Frontal cortex (tissue), 4 donors: ENCODE measurements around the gene EPHB1. TPM values are rescaled to one million over a fixed set of nuclear protein-coding genes. Genes with fewer than 3 reads are reported as not detected.
"Not testable (repeated sequence)": the region's sequence is repeated elsewhere in the genome, so short reads cannot be mapped to it uniquely, and the experiment has no call there.

Experiments used
- DNase-seq, 2 donors: peaks; one replicate each; pipeline ENCODE4 v3.0.0; 2012; ENCODE audit warnings: low spot score in 2 of 2
- FAIRE-seq: peaks from 2 replicates; lab custom pipeline; 2012; peaks lifted over from hg19 to GRCh38; lab: Jason Lieb, UNC
- total RNA-seq: library from RNA; depleted of rRNA; stranded (reverse); fragments of >200 nt; gene quantifications from one replicate; pipeline ENCODE4 v1.2.3, GENCODE V29; 2014
- donor health status: control.
- donor health status: control.
- donor health status: control.

Gene EPHB1
- total RNA-seq, 1 donor from 2014 or later, result 16.7 TPM

GRCh38 chr3:135214400-135214799, 419.3 kb downstream of the EPHB1 start:
- DNase-seq (no peak), FAIRE-seq (no peak)

- no peak for FAIRE-seq
Observed at GRCh38 chr3:135215516-135215915, 420.5 kb downstream of the EPHB1 start.

GRCh38 chr3:135216659-135217058, 421.6 kb downstream of the EPHB1 start:
- DNase-seq (no peak), FAIRE-seq (no peak)

More at GRCh38 chr3:135215516-135215915, 420.5 kb downstream of the EPHB1 start:
- DNase-seq, result no peak

- FAIRE-seq (no peak), DNase-seq (no peak)
Observed at GRCh38 chr3:135217730-135218129, 422.7 kb downstream of the EPHB1 start.

DNA sequence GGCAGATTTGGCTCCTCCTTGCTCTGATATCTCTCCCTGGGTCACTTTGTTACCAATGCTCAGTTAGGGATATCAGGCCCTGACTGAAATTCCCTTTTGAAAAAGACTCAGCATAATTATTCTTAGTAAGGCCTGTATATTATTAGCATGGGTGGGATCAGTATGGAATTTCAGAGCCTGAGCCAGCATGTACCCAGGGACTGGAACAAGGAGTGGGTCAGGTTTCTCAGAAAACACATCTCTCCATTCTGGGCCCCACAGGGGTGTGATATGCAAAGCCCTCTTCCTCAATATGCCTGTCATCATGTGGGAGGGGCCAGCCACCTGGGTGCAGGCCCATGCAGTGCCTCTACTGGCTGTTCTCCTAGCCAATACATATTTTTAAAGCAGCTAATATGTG, 423.2 kb downstream of the EPHB1 start:
- DNase-seq, result no peak

DNA sequence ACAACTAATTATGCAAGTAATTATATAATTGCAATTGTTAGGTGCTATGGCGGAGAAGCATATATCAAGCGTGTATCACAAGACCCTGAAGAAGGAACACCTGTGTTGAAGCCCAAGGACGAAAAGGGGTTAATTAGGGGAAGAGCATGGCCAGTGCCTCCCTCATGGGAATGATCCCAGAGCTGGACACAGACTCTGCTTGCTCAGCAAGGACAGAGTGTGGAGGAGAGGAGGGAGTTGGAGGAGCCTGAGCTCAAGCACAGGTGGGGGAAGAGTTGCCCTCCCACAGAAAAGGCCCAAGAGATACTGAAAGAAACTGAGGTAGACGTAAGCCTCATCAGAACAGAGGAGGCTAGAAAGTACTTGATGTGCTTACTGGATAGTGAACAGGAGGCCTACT, 423.7 kb downstream of the EPHB1 start:
- no peak for FAIRE-seq
- DNase-seq, result no peak

More for the DNA sequence above, 423.2 kb downstream of the EPHB1 start:
- no peak for FAIRE-seq

GRCh38 chr3:135224815-135225362, 429.8 kb downstream of the EPHB1 start:
- no peak for DNase-seq
- FAIRE-seq, result no peak

DNA sequence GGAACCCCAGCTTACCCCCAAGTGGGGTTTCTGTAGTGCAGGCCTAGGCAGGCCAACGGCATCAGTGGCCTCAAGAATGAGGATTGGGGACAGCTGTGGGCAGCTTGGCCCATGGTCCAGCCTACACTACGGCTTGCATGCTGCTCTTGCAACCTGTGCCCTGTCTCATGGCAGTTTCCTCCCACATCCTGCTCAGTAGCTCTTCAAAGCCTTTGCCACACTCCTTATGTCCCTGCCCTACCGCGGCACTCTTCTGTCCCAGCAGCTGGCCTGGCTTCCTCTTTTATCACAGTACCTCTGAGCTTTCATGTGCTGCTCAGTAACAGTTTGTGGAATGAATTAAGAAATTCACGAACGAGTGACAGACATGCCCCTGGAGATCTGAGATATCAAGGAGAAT, 431.0 kb downstream of the EPHB1 start:
- no peak for DNase-seq
- FAIRE-seq, result no peak

DNA sequence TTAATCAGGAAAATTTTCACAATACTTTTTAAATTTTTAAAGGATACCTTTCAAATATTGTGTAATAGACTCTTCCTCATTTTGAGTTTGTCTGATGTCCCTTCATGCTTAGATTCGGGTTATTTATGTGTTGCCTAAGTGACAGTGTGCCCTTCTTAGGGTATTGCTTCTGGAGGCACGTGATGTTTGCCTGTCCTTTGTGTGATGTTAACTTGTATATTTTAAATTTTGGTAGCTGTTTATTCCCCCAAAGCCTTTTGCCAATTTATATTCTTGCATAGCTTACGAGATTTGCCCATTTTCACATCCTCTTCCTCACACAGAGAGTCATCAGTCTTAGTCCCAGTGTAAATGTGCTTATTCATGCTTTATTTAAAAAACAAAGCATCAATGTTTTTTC, 433.1 kb downstream of the EPHB1 start:
- FAIRE-seq (no peak), DNase-seq (no peak)

- DNase-seq, result no peak
- no peak for FAIRE-seq
Observed at GRCh38 chr3:135229018-135229495, 434.0 kb downstream of the EPHB1 start.

GRCh38 chr3:135231737-135232136, 436.7 kb downstream of the EPHB1 start:
- DNase-seq, result no peak
- FAIRE-seq, result no peak

DNA sequence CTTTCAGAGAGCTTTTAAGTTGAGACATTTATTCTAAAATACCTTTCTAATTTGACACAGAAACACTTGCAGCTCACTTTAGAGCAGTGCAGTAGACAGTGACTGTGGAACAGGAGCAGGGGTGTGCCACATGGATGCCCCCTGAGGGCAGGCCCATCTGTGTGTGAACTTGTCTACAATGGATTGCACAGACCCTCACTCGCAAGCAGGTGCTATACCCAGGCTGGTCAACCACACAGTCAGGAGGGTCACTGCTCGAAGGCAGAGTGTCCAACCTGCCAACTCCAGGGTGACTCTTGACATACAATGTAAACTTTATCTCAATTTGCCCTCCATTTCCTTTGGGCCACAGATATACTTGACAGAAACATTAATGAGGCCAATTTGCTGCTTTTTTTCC, 437.2 kb downstream of the EPHB1 start:
- no peak for FAIRE-seq
- DNase-seq, result no peak

DNA sequence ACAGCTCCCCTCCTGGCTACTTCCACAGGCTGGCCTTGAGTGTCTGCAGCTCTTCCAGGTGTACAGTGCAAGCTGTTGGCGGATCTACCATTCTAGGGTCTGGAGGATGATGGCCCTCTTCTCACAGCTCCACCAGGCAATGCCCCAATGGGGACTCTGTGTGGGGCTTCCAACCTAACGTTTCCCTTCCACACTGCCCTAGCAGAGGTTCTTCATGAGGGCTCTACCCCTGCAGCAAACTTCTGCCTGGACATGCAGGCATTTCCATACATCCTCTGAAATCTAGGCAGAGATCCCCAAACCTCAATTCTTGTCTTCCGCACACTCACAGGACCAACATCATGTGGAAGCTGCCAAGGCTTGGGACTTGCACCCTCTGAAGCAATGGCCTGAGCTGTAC, 438.4 kb downstream of the EPHB1 start:
- not testable (repeated sequence) for FAIRE-seq, DNase-seq

- DNase-seq (no peak), FAIRE-seq (no peak)
Observed at GRCh38 chr3:135235541-135235940, 440.5 kb downstream of the EPHB1 start.

GRCh38 chr3:135237371-135238143, 442.5 kb downstream of the EPHB1 start:
- FAIRE-seq (no peak), DNase-seq (no peak)

DNA sequence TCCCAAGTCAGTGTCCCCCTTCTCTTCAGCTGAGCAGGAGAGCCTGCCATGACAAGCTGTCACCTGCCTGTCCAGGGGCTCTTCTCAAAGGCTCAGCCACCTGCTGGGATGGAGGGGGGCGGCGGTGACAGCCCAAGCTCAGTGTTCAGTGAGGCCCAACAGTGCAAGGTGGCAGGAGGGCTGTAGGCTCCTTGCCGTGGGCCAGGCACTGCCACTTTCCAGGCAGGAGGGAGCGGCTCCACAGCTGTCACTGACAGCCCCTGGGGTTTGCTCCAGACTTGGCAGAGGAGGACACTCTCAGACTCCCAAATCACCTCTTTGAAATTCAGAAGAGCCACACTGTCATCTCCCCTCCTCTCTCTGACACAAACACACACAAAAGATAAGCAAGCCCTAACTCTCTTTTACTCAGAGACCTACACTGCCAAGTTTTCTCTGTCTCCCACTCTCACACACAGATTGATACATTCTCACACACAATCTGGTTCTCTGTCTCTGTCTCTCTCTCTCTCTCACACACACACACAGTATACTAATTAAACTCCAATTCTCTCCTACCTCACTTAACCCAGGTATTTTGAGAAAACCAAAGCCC, 443.3 kb downstream of the EPHB1 start:
- FAIRE-seq, result no peak
- DNase-seq, result no peak

GRCh38 chr3:135238871-135239614, 444.0 kb downstream of the EPHB1 start:
- DNase-seq (no peak), FAIRE-seq (no peak)

DNA sequence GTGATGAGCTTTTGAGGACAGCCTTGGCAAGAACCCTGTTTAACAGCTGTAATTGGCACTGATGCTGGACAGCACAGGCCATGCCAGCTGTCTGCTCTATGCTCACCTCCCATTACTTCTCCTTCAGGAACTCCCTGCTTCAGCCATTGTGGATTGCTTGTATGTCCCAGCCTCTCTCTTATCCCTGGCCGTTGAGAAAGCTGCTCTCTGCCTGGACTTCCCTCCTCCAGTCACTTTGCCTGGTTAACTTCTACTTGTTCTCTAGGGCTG, 444.5 kb downstream of the EPHB1 start:
- DNase-seq (no peak), FAIRE-seq (no peak)

GRCh38 chr3:135240426-135240825, 445.4 kb downstream of the EPHB1 start:
- DNase-seq, result no peak
- no peak for FAIRE-seq

DNA sequence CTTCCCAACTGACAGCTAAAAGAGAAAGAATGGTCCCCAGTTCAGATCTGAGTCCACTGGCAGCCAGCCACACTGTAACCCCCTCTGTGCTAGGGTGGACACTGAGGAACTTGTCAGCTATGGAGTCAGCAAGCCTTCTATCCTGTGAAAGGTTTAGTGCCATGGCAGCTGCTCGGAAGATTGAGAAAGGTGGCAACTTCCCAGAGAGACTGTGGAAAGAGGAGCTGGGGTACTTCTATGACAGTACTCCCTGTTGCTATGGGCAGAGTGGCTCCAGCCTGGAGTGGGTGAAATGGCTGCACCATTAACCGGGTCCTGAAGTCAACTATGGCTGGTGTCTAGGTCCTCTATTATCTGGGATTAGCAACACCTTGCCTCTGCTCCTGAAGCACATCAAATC, 447.2 kb downstream of the EPHB1 start:
- FAIRE-seq (no peak), DNase-seq (no peak)

DNA sequence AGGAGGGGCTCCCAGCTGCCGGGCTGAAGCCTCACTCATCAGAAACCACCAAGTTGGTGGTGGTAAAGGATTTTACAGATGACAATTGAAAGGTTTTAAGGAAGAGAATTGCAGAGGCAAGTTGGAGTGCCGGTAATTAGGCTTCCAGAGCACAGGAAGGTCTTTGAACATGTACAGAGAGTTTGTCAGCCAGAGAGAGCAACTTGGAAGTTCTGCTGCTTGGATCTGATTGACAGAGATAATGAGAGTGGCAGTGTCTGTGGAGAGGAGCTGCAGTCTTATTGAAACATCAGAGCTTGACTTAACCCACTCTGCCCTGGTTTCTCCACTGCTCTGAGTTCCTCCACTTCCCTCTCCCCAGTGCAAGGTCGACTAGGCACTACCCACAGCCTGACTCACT, 448.6 kb downstream of the EPHB1 start:
- FAIRE-seq (no peak), DNase-seq (no peak)
